SU-DHL-6 (cell line): Measurements from ENCODE around the gene DNAJC27.
A peak's percentile ranks its signal among the peaks of the same experiment; 100 is the strongest.
"Not testable (repeated sequence)": the region's sequence is repeated elsewhere in the genome, so short reads cannot be mapped to it uniquely, and the experiment has no call there.

Experiments
- H2AFZ ChIP-seq: fragments of 200-600 bp; sonication (generic); 2 replicates; pipeline ENCODE4 v1.6.1; 2014; ENCODE audit warnings: low read depth, mild to moderate bottlenecking, moderate library complexity, mixed read lengths, antibody characterized with exemption, low read length; ENCODE audit not compliant: severe bottlenecking
- H3F3A ChIP-seq: fragments of 200-600 bp; shearing (Covaris generic); 2 replicates; pipeline ENCODE4 v1.6.0; 2016; ENCODE audit warnings: antibody characterized with exemption, mild to moderate bottlenecking; ENCODE audit not compliant: insufficient read depth
- H3K27ac ChIP-seq: fragments of 200-600 bp; sonication (generic); 2 replicates; pipeline ENCODE4 v1.5.1; 2016; ENCODE audit warnings: low read depth, mild to moderate bottlenecking, low read length, moderate library complexity, mixed read lengths
- H3K27me3 ChIP-seq: fragments of 200-600 bp; sonication (generic), shearing (Covaris generic); 2 replicates; pipeline ENCODE4 v1.6.0; 2014; ENCODE audit warnings: mild to moderate bottlenecking, low read length
- H3K36me3 ChIP-seq: fragments of 200-600 bp; sonication (generic); 2 replicates; pipeline ENCODE4 v1.6.1; 2014; ENCODE audit warnings: mild to moderate bottlenecking, low read length, mixed read lengths
- H3K4me2 ChIP-seq: fragments of 300-600, 200-600 bp; shearing (Covaris generic), sonication (generic); 2 replicates; pipeline ENCODE4 v1.6.0; 2014; ENCODE audit warnings: low read length, low read depth, mild to moderate bottlenecking; ENCODE audit not compliant: poor library complexity, severe bottlenecking
- H3K4me3 ChIP-seq: fragments of 200-600 bp; sonication (generic); 2 replicates; pipeline ENCODE4 v1.5.1; 2014; ENCODE audit warnings: antibody characterized with exemption, low read length, mild to moderate bottlenecking, mixed read lengths; ENCODE audit not compliant: insufficient read depth, poor library complexity, severe bottlenecking
- H3K79me2 ChIP-seq: fragments of 200-600 bp; sonication (generic); 2 replicates; pipeline ENCODE4 v1.6.1; 2014; ENCODE audit warnings: mild to moderate bottlenecking, low read length, moderate library complexity; ENCODE audit not compliant: insufficient read depth
- H3K9ac ChIP-seq: fragments of 200-600 bp; sonication (generic); 2 replicates; pipeline ENCODE4 v1.7.0; 2014; ENCODE audit warnings: mild to moderate bottlenecking, low read length
- H3K9me2 ChIP-seq: fragments of 200-600 bp; sonication (generic); replicated peaks from 2 replicates; pipeline ENCODE4 v1.6.1; 2014; ENCODE audit warnings: low read length; ENCODE audit not compliant: insufficient read depth
- H3K9me3 ChIP-seq: fragments of 200-600 bp; sonication (generic); 2 replicates; pipeline ENCODE4 v1.6.1; 2014; ENCODE audit warnings: low read length, mixed read lengths; ENCODE audit not compliant: insufficient read depth
- H4K20me1 ChIP-seq: fragments of 200-600 bp; sonication (generic); 2 replicates; pipeline ENCODE4 v1.6.1; 2014; ENCODE audit warnings: low read depth, mild to moderate bottlenecking, antibody characterized with exemption, low read length, moderate library complexity, mixed read lengths
- CTCF ChIP-seq: fragments of 200-600 bp; sonication (generic); IDR thresholded peaks from one replicate; pipeline ENCODE4 v1.5.1; 2017; ENCODE audit warnings: antibody characterized with exemption, mild to moderate bottlenecking, low read length, moderate library complexity; ENCODE audit not compliant: insufficient read depth, poor library complexity, severe bottlenecking
- EZH2phosphoT487 ChIP-seq: fragments of 200-600 bp; sonication (generic), shearing (Covaris generic); conservative IDR thresholded peaks from 2 replicates; pipeline ENCODE4 v1.6.1; 2018; ENCODE audit warnings: mild to moderate bottlenecking, antibody characterized with exemption, low read length, moderate library complexity, mixed read lengths

The DNAJC27 gene

GRCh38 chr2:24971536-24972314 lies at the start of gene DNAJC27:
Gene DNAJC27, minus strand, starts transcription at chr2:24971955. Its CDS starts 51 bp downstream, at chr2:24971904.
- peak within 1 kb of the TSS; percentile 90 for H3K9ac ChIP-seq
- peak within 1 kb of the TSS; percentile 86 for H3K27ac ChIP-seq
- H4K20me1 ChIP-seq, result no peaks in the 10 kb centered on the region
- H3K27me3 ChIP-seq, result no peaks in the 10 kb centered on the region
- H3K79me2 ChIP-seq, result peaks cover 7% of the 10 kb centered on the region
- H3K4me3 ChIP-seq, result peak within 1 kb of the TSS; percentile 96
- H3K9me3 ChIP-seq, result no peaks in the 10 kb centered on the region
- H2AFZ ChIP-seq, result peak within 1 kb of the TSS; percentile 98
- H3K36me3 ChIP-seq, result no peaks in the 10 kb centered on the region
- peaks cover 10% of the 10 kb centered on the region; the same call in 1 of the 2 replicates for H3F3A ChIP-seq
- TF ChIP-seq EZH2phosphoT487 (no peak), CTCF (no peak)
- no peaks in the 10 kb centered on the region for H3K9me2 ChIP-seq
- peak within 1 kb of the TSS; percentile 94 for H3K4me2 ChIP-seq

- Histone ChIP-seq H3K9me3 (no peaks in the 10 kb centered on the region), H3K9ac (no peak overlapping the region), H2AFZ (no peak overlapping the region), H3K79me2 (no peaks in the 10 kb centered on the region), H4K20me1 (no peaks in the 10 kb centered on the region), H3K27me3 (no peaks in the 10 kb centered on the region), H3K4me3 (no peak overlapping the region), H3K4me2 (no peak overlapping the region), H3F3A (no peaks in the 10 kb centered on the region), H3K36me3 (no peaks in the 10 kb centered on the region), H3K9me2 (no peaks in the 10 kb centered on the region), H3K27ac (no peak overlapping the region)
- TF ChIP-seq CTCF, result no peak
- TF ChIP-seq EZH2phosphoT487, result no peak
Observed at GRCh38 chr2:25018681-25019080, 46.9 kb upstream of the DNAJC27 start.

- Histone ChIP-seq H3K4me3 (no peak overlapping the region), H4K20me1 (no peaks in the 10 kb centered on the region), H3K9me2 (no peaks in the 10 kb centered on the region), H3K79me2 (no peaks in the 10 kb centered on the region), H3K9me3 (no peaks in the 10 kb centered on the region), H3K9ac (no peak overlapping the region), H3K27ac (no peak overlapping the region), H2AFZ (no peak overlapping the region), H3K27me3 (no peaks in the 10 kb centered on the region), H3F3A (no peaks in the 10 kb centered on the region), H3K36me3 (no peaks in the 10 kb centered on the region), H3K4me2 (no peak overlapping the region)
- TF ChIP-seq EZH2phosphoT487 (no peak), CTCF (no peak)
Observed at GRCh38 chr2:25014631-25015030, 42.9 kb upstream of the DNAJC27 start.

GRCh38 chr2:25011342-25011741 lies 39.6 kb upstream of the DNAJC27 start:
- not testable (repeated sequence) for H3F3A ChIP-seq, H3K9ac ChIP-seq, H3K4me3 ChIP-seq, H3K4me2 ChIP-seq, H2AFZ ChIP-seq, H3K79me2 ChIP-seq, H4K20me1 ChIP-seq, H3K9me3 ChIP-seq, H3K9me2 ChIP-seq, H3K36me3 ChIP-seq, H3K27ac ChIP-seq, H3K27me3 ChIP-seq
